GM12891 (cell line): ENCODE results near the gene SYT17.

ENCODE experiments used
- POLR2A ChIP-seq: IDR thresholded peaks from 2 replicates; pipeline ENCODE4 v1.6.1; 2011; ENCODE audit warnings: low read depth, low read length, control low read depth
- POLR2AphosphoS5 ChIP-seq: IDR thresholded peaks from 2 replicates; pipeline ENCODE4 v1.6.1; 2011; ENCODE audit warnings: low read depth, low read length, control low read depth
- SPI1 ChIP-seq: IDR thresholded peaks from 2 replicates; pipeline ENCODE4 v1.6.1; 2011; ENCODE audit warnings: low read depth, low read length, control low read depth
- TAF1 ChIP-seq: IDR thresholded peaks from 2 replicates; pipeline ENCODE4 v1.6.1; 2011; ENCODE audit warnings: low read depth, low read length, control low read depth

GRCh38 chr16:19130385-19130784, 37.7 kb upstream of the SYT17 start:
- TF ChIP-seq POLR2A (no peak), POLR2AphosphoS5 (no peak), SPI1 (no peak), TAF1 (no peak)
